NCI-H1417 treated with DMSO at 0.1 percent for 48 hours (cell line): ENCODE results near the gene HEXB.
A peak's percentile ranks its signal among the peaks of the same experiment; 100 is the strongest.
"Not testable (repeated sequence)": the region's sequence is repeated elsewhere in the genome, so short reads cannot be mapped to it uniquely, and the experiment has no call there.

Experiments
- DNase-seq: peaks from one replicate; lab custom pipeline; 2025; lab: John Stamatoyannopoulos, UW

HEXB gene

DNA sequence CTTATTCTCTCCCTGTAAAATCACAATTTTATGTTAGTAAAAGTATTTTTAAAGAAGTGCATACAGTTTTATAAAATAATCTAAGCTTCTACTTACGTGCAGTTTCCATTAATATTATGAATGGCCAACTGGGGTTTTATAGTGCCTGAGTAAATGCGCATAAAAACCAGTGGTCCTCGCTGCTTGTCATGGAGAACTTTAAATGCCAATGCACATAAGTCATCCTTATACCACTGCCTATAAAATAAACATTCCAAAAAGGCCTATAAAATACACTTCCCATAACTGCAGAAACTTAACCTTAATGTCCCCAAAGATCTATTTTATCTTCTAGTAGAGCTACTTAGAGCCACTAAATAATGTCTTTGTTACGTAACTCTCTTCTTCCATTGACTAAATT lies 53.4 kb downstream of the HEXB start:
- DNase-seq, result no peak

- not testable (repeated sequence) for DNase-seq
These were observed 63.7 kb downstream of the HEXB start for GRCh38 chr5:74748742-74749141.

DNA sequence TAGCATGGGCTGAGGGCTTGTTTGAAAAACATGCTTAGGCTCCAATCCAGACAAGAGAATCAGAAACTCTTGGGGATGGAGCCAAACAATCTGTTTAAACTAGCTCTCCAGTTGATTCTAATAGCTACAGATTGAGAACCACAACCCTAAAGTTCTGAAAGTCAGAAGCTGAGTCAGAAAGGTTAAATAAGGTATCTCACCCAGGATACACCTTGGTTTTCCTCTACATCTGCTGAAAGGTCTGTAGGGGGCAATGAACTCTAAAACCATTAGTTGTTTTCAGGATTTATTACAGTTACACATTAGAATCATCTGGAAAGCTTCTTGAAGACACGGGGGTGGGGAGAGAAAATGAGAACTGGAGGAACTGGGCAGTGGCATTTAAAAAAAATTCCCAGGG lies 76.2 kb downstream of the HEXB start:
- DNase-seq, result no peak

DNA sequence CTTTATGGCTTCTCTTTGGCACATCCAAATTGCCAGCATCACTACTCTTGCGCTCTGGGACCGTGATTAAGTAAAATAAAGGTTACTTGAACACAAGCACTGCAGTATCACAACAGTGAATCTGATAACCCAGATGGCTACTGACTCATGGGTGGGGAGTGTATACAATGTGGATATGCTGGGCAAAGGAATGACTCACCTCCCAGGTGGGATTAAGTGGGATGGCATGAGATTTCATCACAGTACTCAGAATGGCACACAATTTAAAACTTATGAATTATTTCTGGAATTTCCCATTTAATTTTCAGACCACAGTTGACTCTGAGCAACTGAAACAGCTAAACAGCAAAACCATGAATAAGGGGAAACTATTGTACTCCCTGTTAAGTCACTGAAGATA lies 77.6 kb downstream of the HEXB start:
- DNase-seq, result no peak

GRCh38 chr5:74763504-74763903 lies 78.5 kb downstream of the HEXB start:
- no peak for DNase-seq

DNA sequence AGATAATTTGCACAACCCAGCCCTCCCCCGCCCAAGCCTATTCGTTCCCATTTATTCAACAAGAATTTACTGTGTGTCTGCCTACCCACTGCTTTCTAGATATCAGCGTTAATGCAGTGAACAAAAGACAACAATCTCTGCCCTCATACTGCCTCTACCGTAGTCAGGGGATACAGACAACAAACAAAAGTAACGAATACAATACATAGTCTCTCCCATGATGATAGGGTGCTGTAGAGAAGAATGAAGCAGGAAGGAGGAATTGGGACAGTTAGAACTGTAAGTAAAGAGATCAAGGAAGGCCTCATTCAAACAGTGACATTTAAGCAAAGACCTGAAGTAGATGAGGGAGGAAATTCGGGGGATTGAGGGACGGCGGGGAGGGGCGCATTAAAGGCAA lies 80.2 kb downstream of the HEXB start:
- DNase-seq, result no peak

GRCh38 chr5:74765929-74766328 lies 80.9 kb downstream of the HEXB start:
- DNase-seq, result no peak

GRCh38 chr5:74766418-74766848 lies 81.4 kb downstream of the HEXB start:
- DNase-seq, result no peak

- DNase-seq, result peak; percentile 21
These were observed 82.0 kb downstream of the HEXB start, which contains the start of the genes GFM2 and NSA2 for GRCh38 chr5:74766849-74767578. TSS of gene GFM2 (minus strand) at chr5:74767117. CDS start at chr5:74763742, 3,375 bp downstream. TSS of gene NSA2 (plus strand) at chr5:74767249. CDS start at chr5:74767361, 112 bp downstream.

- DNase-seq, result no peak
These were observed 82.5 kb downstream of the HEXB start for GRCh38 chr5:74767579-74767913.
